GM23338 (cell line): ENCODE data around the gene SAA1. TPM values are rescaled to one million over a fixed set of nuclear protein-coding genes. Genes with fewer than 3 reads are reported as not detected.

ENCODE experiments used
- ATAC-seq: fragments of 200-7000 bp; cut with Tn5 transposase; 3 replicates; pipeline ENCODE4 v1.9.1; 2020
- DNase-seq: peaks from one replicate; pipeline ENCODE4 v3.0.0-alpha.2; 2015; ENCODE audit warnings: low spot score
- H2AFZ ChIP-seq: fragments of 200-600 bp; sonication (generic); 2 replicates; pipeline ENCODE4 v1.8.0; 2016; ENCODE audit warnings: antibody characterized with exemption, mild to moderate bottlenecking, moderate library complexity
- H3F3A ChIP-seq: fragments of 200-600 bp; sonication (generic); replicated peaks from 2 replicates; pipeline ENCODE4 v1.8.0; 2017; ENCODE audit warnings: antibody characterized with exemption, mixed run types, low read depth
- H3K27ac ChIP-seq: fragments of 200-600 bp; sonication (generic); 2 replicates; pipeline ENCODE4 v1.6.1; 2016; ENCODE audit warnings: low read depth
- H3K27me3 ChIP-seq: fragments of 200-600 bp; sonication (generic); 2 replicates; pipeline ENCODE4 v1.8.0; 2016; ENCODE audit warnings: mild to moderate bottlenecking, mixed run types, moderate library complexity; ENCODE audit not compliant: insufficient read depth
- H3K36me3 ChIP-seq: fragments of 200-600 bp; sonication (generic); 2 replicates; pipeline ENCODE4 v1.8.0; 2016; ENCODE audit warnings: mild to moderate bottlenecking; ENCODE audit not compliant: insufficient read depth
- H3K4me1 ChIP-seq: fragments of 200-600 bp; sonication (generic); 2 replicates; pipeline ENCODE4 v1.8.0; 2016; ENCODE audit warnings: mild to moderate bottlenecking, moderate library complexity; ENCODE audit not compliant: insufficient read depth
- H3K4me2 ChIP-seq: fragments of 200-600 bp; sonication (generic); 2 replicates; pipeline ENCODE4 v1.7.1; 2017; ENCODE audit warnings: mixed run types
- H3K4me3 ChIP-seq: fragments of 200-600 bp; sonication (generic); 2 replicates; pipeline ENCODE4 v1.6.1; 2016; ENCODE audit warnings: mixed run types
- H3K79me2 ChIP-seq: fragments of 200-600 bp; sonication (generic); replicated peaks from 2 replicates; pipeline ENCODE4 v1.8.0; 2017; ENCODE audit warnings: mild to moderate bottlenecking; ENCODE audit not compliant: insufficient read depth
- H3K9me2 ChIP-seq: fragments of 200-600 bp; sonication (generic); 2 replicates; pipeline ENCODE4 v1.8.0; 2017; ENCODE audit not compliant: insufficient read depth
- H4K20me1 ChIP-seq: fragments of 200-600 bp; sonication (generic); replicated peaks from 2 replicates; pipeline ENCODE4 v1.8.0; 2017; ENCODE audit warnings: mild to moderate bottlenecking; ENCODE audit not compliant: insufficient read depth
- H3K27ac Mint-ChIP-seq: 2 replicates; pipeline ENCODE4 v1.8.0; 2020; ENCODE audit warnings: inconsistent platforms, mild to moderate bottlenecking, moderate library complexity, mixed read lengths
- H3K27me3 Mint-ChIP-seq: 3 replicates; pipeline ENCODE4 v1.8.0; 2022; ENCODE audit warnings: low read depth, mild to moderate bottlenecking, moderate library complexity, mixed read lengths, inconsistent platforms; ENCODE audit not compliant: insufficient read depth, poor library complexity
- H3K36me3 Mint-ChIP-seq: 3 replicates; pipeline ENCODE4 v1.8.0; 2021; ENCODE audit warnings: low read depth, mild to moderate bottlenecking, inconsistent platforms, moderate library complexity, mixed read lengths
- H3K4me1 Mint-ChIP-seq: 3 replicates; pipeline ENCODE4 v1.8.0; 2020; ENCODE audit warnings: mild to moderate bottlenecking, inconsistent platforms, mixed read lengths
- H3K4me3 Mint-ChIP-seq: 3 replicates; pipeline ENCODE4 v1.8.0; 2021; ENCODE audit warnings: moderate library complexity, mild to moderate bottlenecking, inconsistent platforms, mixed read lengths
- H3K9me3 Mint-ChIP-seq: 3 replicates; pipeline ENCODE4 v1.8.0; 2020; ENCODE audit warnings: moderate library complexity, mild to moderate bottlenecking, inconsistent platforms, mixed read lengths
- CTCF ChIP-seq, 2 experiments: fragments of 200-600 bp in 1 of 2; sonication (generic) in 1 of 2; conservative IDR thresholded peaks; 2 replicates each; pipeline versions ENCODE4 v1.5.1 to v1.6.1; 2016 to 2017; ENCODE audit warnings: antibody characterized with exemption in 2 of 2, low read depth in 2 of 2, mild to moderate bottlenecking in 2 of 2, moderate library complexity in 1 of 2
- ETS1 ChIP-seq: IDR thresholded peaks from 2 replicates; pipeline ENCODE4 v1.6.1; 2016; ENCODE audit warnings: antibody characterized with exemption
- EZH2 ChIP-seq: fragments of 200-600 bp; sonication (generic); IDR thresholded peaks from one replicate; pipeline ENCODE4 v1.8.0; 2017; ENCODE audit warnings: antibody characterized with exemption, mild to moderate bottlenecking, low read depth; ENCODE audit not compliant: unreplicated experiment
- EZH2phosphoT487 ChIP-seq: fragments of 200-600 bp; sonication (generic); IDR thresholded peaks from one replicate; pipeline ENCODE4 v1.8.1; 2018; ENCODE audit warnings: antibody characterized with exemption; ENCODE audit not compliant: unreplicated experiment
- JUNB ChIP-seq: IDR thresholded peaks from one replicate; pipeline ENCODE4 v1.6.1; 2016; ENCODE audit warnings: antibody characterized with exemption; ENCODE audit not compliant: unreplicated experiment
- NANOG ChIP-seq: IDR thresholded peaks from 2 replicates; pipeline ENCODE4 v1.6.1; 2016; ENCODE audit warnings: antibody characterized with exemption, borderline replicate concordance
- REST ChIP-seq: IDR thresholded peaks from one replicate; pipeline ENCODE4 v1.6.1; 2018; ENCODE audit warnings: antibody characterized with exemption; ENCODE audit not compliant: unreplicated experiment
- ZNF114 ChIP-seq: fragments of 250-450 bp; sonication (Bioruptor Pico); IDR thresholded peaks from 2 replicates; pipeline ENCODE4 v1.5.0; 2020; ENCODE audit warnings: mild to moderate bottlenecking, moderate library complexity
- ZNF331 ChIP-seq: fragments of 250-450 bp; sonication (Bioruptor Pico); IDR thresholded peaks from 2 replicates; pipeline ENCODE4 v1.5.0; 2020; ENCODE audit warnings: low read depth, mild to moderate bottlenecking, moderate library complexity
- polyA plus RNA-seq: library from polyadenylated mRNA; unstranded; fragments of >200 nt; fragmentation: Nextera tagmentation; extraction: Ambion mirVana; gene quantifications from 2 replicates; pipeline ENCODE4 v1.2.1, GENCODE V29; 2016
- total RNA-seq: library from RNA; depleted of rRNA; stranded (reverse); fragments of >200 nt; shearing (Covaris generic); gene quantifications from 2 replicates; pipeline ENCODE4 v1.2.3, GENCODE V29; 2014

Gene SAA1
- total and polyA plus RNA-seq, 2 experiments from 2014 or later: not detected

- TF ChIP-seq CTCF (conservative IDR thresholded peaks at IDR 0.05; ENCODE audit: low read depth in 2 of 2): no peak
Measured at GRCh38 chr11:18253778-18254338, 12.2 kb upstream of the SAA1 start (continued).

- no peaks in the 10 kb centered on the region for H3F3A ChIP-seq
- H3K27me3 ChIP-seq: no peaks in the 10 kb centered on the region
- no peak overlapping the region for H2AFZ ChIP-seq
- H3K36me3 Mint-ChIP-seq: no peaks in the 10 kb centered on the region
- no peaks in the 10 kb centered on the region for H3K79me2 ChIP-seq
- ATAC-seq (no peak), DNase-seq (no peak)
- H3K9me2 ChIP-seq: peaks cover 6% of the 10 kb centered on the region; the same call in 1 of the 2 replicates
- no peaks in the 10 kb centered on the region for H3K4me1 Mint-ChIP-seq
- H3K36me3 ChIP-seq: no peaks in the 10 kb centered on the region
- TF ChIP-seq ZNF114 (CRISPR knock-in tag) (no peak), EZH2phosphoT487 (no peak), JUNB (no peak), ZNF331 (CRISPR knock-in tag) (no peak), EZH2 (no peak), NANOG (no peak)
- no peaks in the 10 kb centered on the region for H3K9me3 Mint-ChIP-seq
- peaks cover 6% of the 10 kb centered on the region for H3K27me3 Mint-ChIP-seq
- no peak overlapping the region for H3K27ac Mint-ChIP-seq
- no peak overlapping the region for H3K4me3 Mint-ChIP-seq
- no peaks in the 10 kb centered on the region for H3K4me1 ChIP-seq
- no peaks in the 10 kb centered on the region for H4K20me1 ChIP-seq
- no peak overlapping the region for H3K4me3 ChIP-seq
- no peak overlapping the region for H3K27ac ChIP-seq
- H3K4me2 ChIP-seq: no peak overlapping the region
Measured at GRCh38 chr11:18254781-18255361, 11.2 kb upstream of the SAA1 start.

- Histone ChIP-seq H3F3A (no peaks in the 10 kb centered on the region), H4K20me1 (no peaks in the 10 kb centered on the region), H3K27ac (no peak overlapping the region), H3K79me2 (no peaks in the 10 kb centered on the region), H3K27me3 (no peaks in the 10 kb centered on the region), H3K9me2 (peaks cover 12% of the 10 kb centered on the region; the same call in 1 of the 2 replicates), H2AFZ (no peak overlapping the region), H3K4me1 (no peaks in the 10 kb centered on the region; the same call in 1 of the 2 replicates), H3K36me3 (no peaks in the 10 kb centered on the region), H3K4me2 (no peak overlapping the region), H3K4me3 (no peak overlapping the region)
- Mint-ChIP-seq H3K4me1 (no peaks in the 10 kb centered on the region), H3K4me3 (no peak overlapping the region), H3K36me3 (no peaks in the 10 kb centered on the region), H3K27ac (no peak overlapping the region), H3K9me3 (no peaks in the 10 kb centered on the region), H3K27me3 (peaks cover 8% of the 10 kb centered on the region)
- ATAC-seq (no peak), DNase-seq (no peak)
- TF ChIP-seq EZH2 (no peak), CTCF (conservative IDR thresholded peaks at IDR 0.05; ENCODE audit: low read depth in 2 of 2) (no peak), EZH2phosphoT487 (no peak), REST (no peak), ETS1 (no peak), NANOG (no peak)
Measured at GRCh38 chr11:18259259-18259658, 6.8 kb upstream of the SAA1 start.
